Measurements from ENCODE around the gene PCCA. TPM values are rescaled to one million over a fixed set of nuclear protein-coding genes. Genes with fewer than 3 reads are reported as not detected.

The PCCA gene
- total and polyA plus RNA-seq, 8 donors = 31.4 to 140 (median 77.0) TPM

GRCh38 chr13:100476963-100477362 is 388.1 kb downstream of the PCCA start:
- Histone ChIP-seq H3K36me3 (peaks cover 0 to 10% (median 2%) of the 10 kb centered on the region in 4 donors), H3K27me3 (no peaks in the 10 kb centered on the region), H3K27ac (no peak overlapping the region), H3K4me1 (no peaks in the 10 kb centered on the region), H3K9me3 (no peaks in the 10 kb centered on the region), H3K4me3 (no peak overlapping the region)
- 90 to 96% (median 95%) methylated on average over 5 of the region's 5 CpGs for WGBS, 5 donors
- intact Hi-C loops (cut with DNase I; ENCODE audit: low total_unique reads) = no loop called here
- DNase-seq = no peak
- TF ChIP-seq POLR2A (IDR thresholded peaks at IDR 0.05) (no peak), EP300 (IDR thresholded peaks at IDR 0.05) (no peak), CTCF (IDR thresholded peaks at IDR 0.05) (no peak), POLR2AphosphoS5 (IDR thresholded peaks at IDR 0.05) (no peak)

- Histone ChIP-seq H3K36me3 (peaks cover 0 to 10% (median 2%) of the 10 kb centered on the region in 4 donors), H3K9me3 (no peaks in the 10 kb centered on the region), H3K27me3 (no peaks in the 10 kb centered on the region), H3K4me1 (no peaks in the 10 kb centered on the region), H3K27ac (no peak overlapping the region), H3K4me3 (no peak overlapping the region)
- intact Hi-C loops (cut with DNase I; ENCODE audit: low total_unique reads) = no loop called here
- DNase-seq = no peak
- TF ChIP-seq POLR2A (IDR thresholded peaks at IDR 0.05) (no peak), CTCF (IDR thresholded peaks at IDR 0.05) (no peak), POLR2AphosphoS5 (IDR thresholded peaks at IDR 0.05) (no peak), EP300 (IDR thresholded peaks at IDR 0.05) (no peak)
- 88 to 95% (median 92%) methylated on average over 12 of the region's 12 CpGs for WGBS, 5 donors
Observed at GRCh38 chr13:100478107-100478809, 389.4 kb downstream of the PCCA start.

GRCh38 chr13:100480676-100481075 is 391.8 kb downstream of the PCCA start:
- TF ChIP-seq POLR2AphosphoS5 (IDR thresholded peaks at IDR 0.05) = no peak
- no peak for TF ChIP-seq EP300 (IDR thresholded peaks at IDR 0.05)
- intact Hi-C loops (cut with DNase I; ENCODE audit: low total_unique reads) = no loop called here
- no peak overlapping the region for H3K27ac ChIP-seq
- DNase-seq = no peak
- H3K27me3 ChIP-seq = no peaks in the 10 kb centered on the region
- H3K36me3 ChIP-seq = peaks cover 0 to 10% (median 2%) of the 10 kb centered on the region in 4 donors
- H3K4me3 ChIP-seq = no peak overlapping the region
- no peaks in the 10 kb centered on the region for H3K4me1 ChIP-seq
- 84 to 95% (median 91%) methylated on average over 9 of the region's 9 CpGs for WGBS, 5 donors
- no peaks in the 10 kb centered on the region for H3K9me3 ChIP-seq

- Histone ChIP-seq H3K4me3 (no peak overlapping the region), H3K4me1 (no peaks in the 10 kb centered on the region), H3K36me3 (peaks cover 0 to 5% (median 0%) of the 10 kb centered on the region in 4 donors), H3K27ac (no peak overlapping the region), H3K27me3 (no peaks in the 10 kb centered on the region), H3K9me3 (no peaks in the 10 kb centered on the region)
- DNase-seq = no peak
- 86 to 90% (median 89%) methylated on average over 6 of the region's 6 CpGs for WGBS, 5 donors
- TF ChIP-seq POLR2AphosphoS5 (IDR thresholded peaks at IDR 0.05) (no peak), POLR2A (IDR thresholded peaks at IDR 0.05) (no peak), CTCF (IDR thresholded peaks at IDR 0.05) (no peak), EP300 (IDR thresholded peaks at IDR 0.05) (no peak)
- intact Hi-C loops (cut with DNase I; ENCODE audit: low total_unique reads) = no loop called here
Observed at GRCh38 chr13:100483139-100483538, 394.2 kb downstream of the PCCA start.

- 69 to 76% (median 70%) methylated on average over 8 of the region's 8 CpGs for WGBS, 5 donors
- intact Hi-C loops (cut with DNase I; ENCODE audit: low total_unique reads) = no loop called here
- Histone ChIP-seq H3K4me1 (no peaks in the 10 kb centered on the region), H3K4me3 (no peak overlapping the region), H3K9me3 (no peaks in the 10 kb centered on the region), H3K27me3 (no peaks in the 10 kb centered on the region), H3K36me3 (no peaks in the 10 kb centered on the region), H3K27ac (no peak overlapping the region)
- DNase-seq = no peak
- TF ChIP-seq POLR2AphosphoS5 (IDR thresholded peaks at IDR 0.05) (no peak), EP300 (IDR thresholded peaks at IDR 0.05) (no peak), CTCF (IDR thresholded peaks at IDR 0.05) (no peak), POLR2A (IDR thresholded peaks at IDR 0.05) (no peak)
Observed at GRCh38 chr13:100483841-100484381, 395.0 kb downstream of the PCCA start.
